Iris pigment epithelial cell (primary cell): Measurements from ENCODE around the gene EXOC2.

ENCODE experiments used
- DNase-seq: peaks from one replicate; pipeline ENCODE4 v3.0.0-alpha.2; 2011; ENCODE audit warnings: low read depth

Gene EXOC2

DNA sequence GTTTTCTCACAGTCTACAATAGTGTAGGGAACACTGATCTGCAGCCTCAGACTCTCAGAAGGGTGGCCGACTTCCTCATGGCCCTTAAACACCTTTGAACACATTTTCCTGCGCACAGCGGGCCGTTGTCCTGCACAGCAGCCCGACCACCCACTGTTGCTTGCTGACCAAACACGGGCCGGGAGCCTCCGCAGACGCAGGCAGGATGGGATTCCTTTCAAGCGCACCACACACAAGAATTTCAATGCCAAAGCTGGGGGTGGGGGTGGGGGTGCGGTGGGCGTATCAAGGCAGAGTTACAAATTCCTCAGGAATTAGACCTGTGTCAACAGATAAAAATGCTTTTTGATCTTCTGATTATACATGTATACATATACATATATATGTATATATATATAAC is 110.6 kb downstream of the EXOC2 start:
- peak; percentile 59 for DNase-seq

DNA sequence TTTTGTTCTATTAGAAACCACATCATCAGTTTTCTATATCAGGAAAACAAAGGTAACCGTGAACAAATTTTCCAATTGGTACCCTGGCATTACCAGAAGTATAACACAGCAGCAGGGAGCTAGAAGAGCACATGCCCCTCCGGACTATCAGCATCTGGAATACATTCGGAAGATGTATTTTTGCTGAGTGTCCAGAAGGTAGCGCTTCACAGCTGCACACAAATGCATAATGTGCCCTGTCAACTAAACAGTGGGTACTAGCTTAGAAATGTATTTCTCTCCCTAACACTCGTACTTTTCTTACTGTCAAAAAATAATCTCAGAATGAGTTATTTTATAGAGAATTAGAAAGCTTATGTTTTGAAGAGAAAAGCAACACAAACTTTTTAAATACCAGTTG is 113.6 kb downstream of the EXOC2 start:
- DNase-seq, result no peak

DNA sequence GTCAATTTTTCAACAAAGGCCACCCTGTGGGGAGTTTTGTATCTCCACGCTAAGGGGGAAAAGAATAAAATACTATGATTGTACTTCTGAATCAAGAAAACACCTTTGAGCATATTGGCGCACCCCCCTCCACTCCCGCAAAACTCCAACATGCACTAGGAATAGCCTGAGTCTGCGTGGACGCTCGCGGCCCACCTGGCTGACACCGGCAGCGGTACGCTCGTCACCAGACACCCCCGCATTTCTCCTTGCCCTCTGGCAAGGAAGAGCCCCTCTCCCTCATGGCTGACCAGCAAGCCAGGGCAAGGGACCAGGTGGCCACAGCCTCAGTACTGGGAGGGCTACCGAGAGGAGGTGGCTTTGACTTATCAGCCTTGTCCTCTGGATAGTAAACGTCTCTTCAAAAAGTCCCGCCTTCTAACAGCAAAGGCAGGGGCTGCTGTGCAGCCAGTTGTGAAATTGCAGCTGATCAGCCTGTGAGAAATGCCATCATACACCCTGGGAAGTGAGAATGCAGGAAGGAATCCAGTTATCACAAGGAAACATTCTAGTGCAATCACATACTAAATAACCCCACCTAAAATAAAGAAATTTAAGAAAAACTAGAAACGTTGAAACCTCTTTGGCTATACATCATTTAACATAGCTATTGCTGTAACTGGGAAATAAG is 120.2 kb downstream of the EXOC2 start:
- DNase-seq, result peak; percentile 65

DNA sequence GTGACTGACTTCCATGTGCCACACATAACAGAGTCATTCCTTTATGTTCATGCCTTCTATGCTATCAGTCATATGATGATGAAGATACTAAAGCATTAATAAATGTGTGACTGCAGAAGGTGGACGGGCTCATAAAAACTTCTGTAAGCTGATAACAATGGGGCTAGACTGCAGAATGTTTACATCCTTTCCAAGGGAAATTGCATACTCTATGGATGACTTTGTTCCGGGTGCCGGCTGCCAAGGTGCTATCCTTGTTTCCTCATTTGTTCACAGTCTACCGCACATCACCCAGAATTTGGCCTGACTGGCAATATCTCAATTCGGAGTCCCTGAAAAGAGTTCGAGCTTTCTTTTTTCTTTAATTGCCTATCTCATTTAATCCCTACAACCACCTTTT is 121.0 kb downstream of the EXOC2 start:
- no peak for DNase-seq

DNA sequence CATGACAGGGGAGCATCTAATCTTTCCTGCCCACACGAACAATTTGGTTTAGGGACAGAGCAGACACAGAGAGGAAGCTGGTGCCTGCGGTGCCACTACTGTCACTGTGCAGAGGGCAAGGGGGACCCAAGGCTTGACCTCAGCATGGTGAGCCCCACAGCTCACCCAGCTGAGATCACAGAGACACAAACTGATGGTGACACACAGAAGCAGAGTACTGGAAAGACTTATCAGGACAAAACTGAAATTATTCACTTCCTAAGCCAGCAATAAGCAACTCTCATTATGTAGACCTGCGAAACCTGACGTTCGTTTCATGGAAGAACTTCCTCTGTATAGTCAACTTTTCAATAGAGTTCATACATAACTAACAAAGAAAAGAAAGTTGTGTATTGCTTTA is 122.1 kb downstream of the EXOC2 start:
- no peak for DNase-seq

DNA sequence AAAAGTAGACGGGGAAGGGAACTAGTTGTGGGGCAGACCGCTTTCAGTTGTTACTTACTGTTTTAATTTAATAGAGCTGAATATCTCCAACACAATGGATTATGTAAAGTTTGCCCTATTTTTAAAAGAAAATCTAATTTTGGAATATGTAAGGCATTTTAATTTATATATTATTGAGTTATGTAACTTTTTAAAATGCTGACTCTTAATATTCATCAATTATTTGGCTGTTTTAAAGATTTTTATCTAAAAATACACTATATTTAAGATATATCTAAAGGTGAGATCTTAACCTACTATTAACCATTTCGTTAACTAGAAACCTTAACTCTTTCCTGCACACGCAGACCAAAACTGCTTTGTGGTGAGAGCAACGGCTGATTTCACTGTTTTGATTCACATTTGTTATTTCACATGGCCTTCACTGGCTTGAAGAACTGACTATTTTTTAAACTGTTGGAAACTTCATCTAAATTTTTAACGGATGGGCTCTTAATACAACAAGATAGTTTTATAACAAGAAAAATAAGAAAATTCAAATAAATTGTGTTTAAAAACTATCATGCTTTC is 123.9 kb downstream of the EXOC2 start:
- no peak for DNase-seq

DNA sequence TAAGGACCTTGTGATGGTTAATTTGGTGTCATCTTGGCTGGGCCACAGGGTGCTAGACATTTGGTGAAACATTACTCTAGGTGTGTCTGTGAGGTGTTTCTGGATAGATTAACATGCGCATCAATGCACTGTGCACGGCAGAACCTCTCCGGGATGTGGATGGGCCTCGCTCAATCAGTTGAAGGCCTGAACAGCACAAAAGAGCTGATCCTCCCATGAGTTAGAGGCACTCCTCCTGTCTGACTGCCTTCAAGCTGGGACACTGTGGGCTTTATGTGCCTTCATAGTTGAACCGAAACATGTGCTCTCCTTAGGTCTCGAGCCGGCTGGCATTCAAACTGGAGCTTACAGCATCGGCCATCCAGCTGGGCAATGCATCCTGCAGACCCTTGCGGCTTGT is 124.9 kb downstream of the EXOC2 start:
- no peak for DNase-seq

DNA sequence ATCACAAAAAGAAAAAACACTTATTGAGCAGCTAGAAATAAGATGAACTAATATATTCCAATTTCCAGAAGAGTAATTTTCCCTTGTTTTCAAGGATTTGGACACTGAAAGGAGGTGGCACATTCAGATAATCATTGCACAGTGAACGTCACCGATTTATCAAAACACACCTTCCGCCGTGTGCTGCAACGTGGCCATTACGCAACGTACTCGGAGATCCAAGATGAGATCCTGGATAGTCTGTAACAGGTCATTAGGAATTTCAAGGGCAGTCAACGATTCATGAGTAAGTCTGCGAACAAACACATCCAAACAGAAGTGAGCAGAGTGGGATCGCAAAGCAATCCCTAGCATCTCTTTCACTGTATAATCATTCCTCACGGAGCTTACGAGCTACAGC is 129.1 kb downstream of the EXOC2 start:
- DNase-seq, result no peak

DNA sequence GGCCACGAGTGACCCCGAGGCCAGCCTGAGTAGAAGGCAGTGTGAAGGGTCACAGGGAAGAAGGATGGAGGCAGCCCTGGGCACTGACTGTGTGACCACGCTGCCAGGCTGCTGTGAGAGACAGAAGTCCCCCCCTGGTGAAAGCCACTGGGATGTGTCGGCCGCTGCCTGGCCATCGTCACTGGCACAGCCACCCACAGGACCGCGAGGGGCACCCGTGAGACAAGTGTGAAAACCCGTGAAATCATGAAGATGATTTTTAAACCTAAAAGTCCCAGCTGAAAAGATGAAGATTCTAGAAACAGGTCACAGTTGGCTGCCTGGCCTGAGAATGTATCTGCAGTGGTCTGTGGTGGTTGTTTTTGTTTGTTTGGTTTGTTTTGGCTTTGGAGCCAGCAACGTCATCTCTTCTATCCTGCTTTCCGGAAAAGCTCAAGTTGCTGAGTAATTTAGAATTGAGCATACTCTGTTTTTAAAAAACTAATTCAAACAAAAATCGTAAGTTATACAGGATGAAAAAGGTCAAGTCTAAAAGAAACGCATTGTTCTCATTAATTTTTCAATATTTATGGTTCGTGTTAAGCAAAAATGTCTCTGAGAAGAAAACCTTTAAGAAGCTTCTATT is 130.8 kb downstream of the EXOC2 start:
- DNase-seq, result peak; percentile 56

DNA sequence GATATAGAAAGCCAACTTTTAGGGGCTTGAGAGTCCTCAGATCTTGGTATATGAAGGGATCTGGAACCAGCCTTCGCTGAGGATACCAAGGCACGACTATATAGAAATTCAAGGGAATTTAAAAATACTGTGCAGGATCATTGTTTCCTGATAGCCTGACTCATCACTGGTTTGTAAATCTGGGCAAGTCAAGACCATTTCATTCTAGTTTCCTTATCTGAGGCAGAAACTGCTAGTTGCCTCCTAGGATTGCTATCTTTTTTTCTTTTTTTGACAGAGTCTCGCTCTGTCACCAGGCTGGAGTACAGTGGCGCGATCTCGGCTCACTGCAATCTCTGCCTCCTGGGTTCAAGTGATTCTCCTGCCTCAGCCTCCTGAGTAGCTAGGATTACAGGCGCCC is 131.6 kb downstream of the EXOC2 start:
- DNase-seq, result peak; percentile 57

DNA sequence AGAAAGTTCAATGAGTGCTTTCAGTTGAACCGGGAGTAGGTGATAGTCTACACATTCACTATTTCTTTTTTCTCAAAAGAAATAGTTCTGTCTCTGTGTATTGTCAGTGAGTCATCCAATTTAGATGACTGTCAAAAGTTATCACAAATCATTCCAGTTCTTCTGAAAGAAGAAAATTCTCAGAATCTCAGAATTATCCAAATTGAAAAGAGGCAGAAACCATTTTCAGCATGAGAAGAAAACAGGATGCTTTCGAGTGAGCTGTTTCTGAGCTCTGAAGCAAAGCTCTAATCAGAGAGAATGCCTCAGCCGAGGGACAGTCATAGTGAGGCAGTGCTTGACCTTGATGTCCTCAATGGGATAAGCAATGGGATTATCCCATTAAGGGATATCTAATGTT is 134.0 kb downstream of the EXOC2 start:
- DNase-seq, result no peak

DNA sequence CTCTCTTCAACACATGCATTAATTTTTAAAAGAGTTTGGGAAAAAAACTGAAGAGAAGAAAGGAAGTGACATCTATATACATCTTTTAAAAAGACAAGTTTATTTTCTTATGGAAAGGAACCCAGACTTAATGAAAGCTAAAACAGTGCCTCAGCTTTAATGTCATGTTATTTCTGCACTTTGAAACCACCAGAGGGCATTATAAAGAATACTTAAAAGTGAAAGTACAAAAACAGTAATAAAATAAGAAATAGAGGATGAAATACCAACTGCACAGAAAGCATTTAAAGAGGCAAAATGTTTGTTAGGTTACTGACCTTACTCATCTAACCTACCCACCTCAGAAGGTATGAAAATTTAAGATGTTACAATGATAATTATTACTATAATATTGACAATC is 134.8 kb downstream of the EXOC2 start:
- no peak for DNase-seq

DNA sequence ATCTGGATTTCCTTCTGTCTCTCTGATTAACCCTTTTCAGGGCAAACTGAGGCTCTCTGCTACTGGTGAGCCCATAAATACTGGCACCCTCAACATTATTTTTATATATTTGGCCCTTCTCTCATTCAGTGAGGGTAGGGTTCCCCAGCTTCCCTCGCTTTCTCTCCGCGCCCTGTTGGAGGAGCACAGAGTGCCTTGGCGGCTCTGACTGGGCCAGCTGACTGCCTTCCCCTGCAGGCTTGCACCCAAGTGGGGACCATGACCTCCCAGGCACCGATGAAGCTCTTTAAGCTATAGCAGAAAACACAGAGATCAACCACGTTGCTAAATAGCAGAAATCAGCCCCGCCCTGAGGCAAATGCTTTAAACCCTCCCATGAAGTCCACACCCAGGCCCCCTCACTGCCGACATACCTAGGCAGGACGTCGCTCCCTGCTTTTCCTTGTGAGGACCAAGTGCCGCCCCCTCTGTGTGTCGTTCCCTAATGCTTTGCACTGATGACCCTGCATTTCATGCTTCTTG is 141.0 kb downstream of the EXOC2 start:
- DNase-seq, result no peak

DNA sequence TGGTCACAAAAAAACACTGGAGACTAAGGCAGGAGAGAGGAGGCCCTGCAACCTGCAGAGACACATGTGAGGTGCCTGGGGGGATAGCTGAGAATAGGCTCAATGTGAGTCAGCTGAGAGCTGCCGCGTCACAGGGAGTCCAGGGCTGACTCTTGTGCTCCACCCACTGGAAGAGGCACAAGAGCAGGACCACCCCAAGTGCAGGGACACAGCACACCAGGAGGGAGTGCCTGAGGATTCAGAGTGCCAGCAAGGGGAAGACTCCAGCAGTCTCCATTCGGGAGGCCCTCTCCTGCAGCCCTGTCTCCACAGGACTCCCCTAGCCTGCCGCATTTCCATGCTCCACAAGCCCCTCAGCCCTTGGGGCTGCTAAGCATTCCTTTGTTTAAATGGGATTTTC is 141.5 kb downstream of the EXOC2 start:
- DNase-seq, result peak; percentile 60

DNA sequence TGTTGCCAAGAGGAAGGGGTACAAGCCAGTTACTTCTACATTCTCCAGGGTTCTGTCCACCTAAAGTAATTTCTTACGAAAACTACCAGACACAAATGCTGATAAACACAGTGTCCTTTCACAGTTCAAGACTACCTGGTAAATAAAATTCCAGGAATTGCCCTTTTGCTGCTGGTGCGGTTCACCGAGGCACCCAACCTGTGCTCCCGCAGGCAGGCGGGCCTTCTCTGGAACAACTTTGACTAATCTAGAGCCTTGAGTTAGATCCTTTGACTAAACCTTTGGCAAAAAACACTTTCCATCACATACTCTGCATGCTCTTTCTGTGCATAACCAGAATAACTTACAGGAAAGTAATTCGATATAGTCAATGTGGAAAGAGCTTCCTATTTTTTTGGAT is 143.0 kb downstream of the EXOC2 start:
- DNase-seq, result no peak

DNA sequence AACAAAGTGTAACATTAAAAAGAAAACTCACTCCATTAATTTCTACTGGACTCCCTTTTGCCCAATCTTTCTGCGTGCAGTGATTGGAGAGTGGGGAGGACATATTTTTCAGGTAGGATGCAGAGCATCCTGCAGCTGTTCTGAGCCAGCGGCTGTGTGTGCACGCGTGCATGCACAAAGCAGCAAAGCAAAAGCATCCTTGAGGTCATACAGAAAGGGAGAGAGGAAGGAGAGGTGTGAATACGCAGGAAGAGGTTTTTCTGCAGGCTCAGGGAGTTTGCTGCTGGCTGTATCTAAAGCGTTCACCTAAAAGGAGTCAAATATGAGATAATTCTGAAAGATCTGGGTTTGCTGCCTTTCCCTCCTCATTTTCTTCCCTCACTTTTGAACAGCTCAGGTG is 144.4 kb downstream of the EXOC2 start:
- no peak for DNase-seq

DNA sequence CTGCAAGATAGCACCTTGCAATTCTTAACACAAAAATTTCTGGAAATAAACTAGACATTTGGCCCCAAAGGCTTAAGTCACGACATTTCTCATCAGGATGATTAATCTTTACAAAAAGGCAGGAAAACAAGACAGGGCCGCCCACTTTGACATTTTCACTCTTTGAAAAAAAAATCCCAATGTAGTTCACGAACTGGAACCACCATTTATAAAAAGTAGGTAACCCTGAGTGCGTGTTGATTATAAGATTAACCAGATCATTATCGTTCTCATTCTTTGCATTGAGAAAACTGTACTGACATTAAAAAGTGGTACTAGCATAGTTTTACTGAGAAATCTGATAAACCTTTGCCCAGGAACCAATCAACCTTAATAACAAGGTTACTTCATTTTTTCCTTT is 144.8 kb downstream of the EXOC2 start:
- DNase-seq, result no peak

DNA sequence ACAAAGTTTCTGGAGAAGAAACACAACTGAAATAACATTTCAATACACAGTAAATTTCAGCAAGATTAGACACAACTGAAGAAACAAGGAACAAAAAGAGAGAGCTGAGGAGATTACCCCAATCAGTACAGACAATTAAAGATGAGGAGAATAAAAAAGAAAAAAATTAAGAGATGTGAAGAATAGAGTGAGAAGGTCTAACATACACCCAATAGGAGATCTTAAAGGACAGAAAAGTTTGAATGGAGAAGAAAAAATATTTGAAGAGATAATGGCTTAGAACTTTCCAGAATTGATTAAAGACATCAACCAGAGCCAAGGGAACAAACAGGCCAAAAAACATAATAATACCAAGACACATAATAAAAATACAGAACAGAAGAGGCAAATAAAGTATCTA is 152.4 kb downstream of the EXOC2 start:
- DNase-seq, result no peak

DNA sequence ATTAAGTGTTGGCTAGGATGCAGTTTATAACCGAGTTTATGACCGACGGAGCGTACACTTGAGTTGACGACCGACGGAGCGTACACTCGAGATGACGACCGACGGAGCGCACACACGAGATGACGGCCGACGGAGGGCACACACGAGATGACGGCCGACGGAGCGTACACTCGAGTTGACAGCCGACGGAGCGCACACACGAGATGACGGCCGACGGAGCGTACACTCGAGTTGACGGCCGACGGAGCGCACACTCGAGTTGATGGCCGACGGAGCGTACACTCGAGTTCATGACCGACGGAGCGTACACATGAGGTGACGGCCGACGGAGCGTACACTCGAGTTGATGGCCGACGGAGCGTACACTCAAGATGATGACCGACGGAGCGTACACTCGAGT is 155.8 kb downstream of the EXOC2 start:
- DNase-seq, result no peak

DNA sequence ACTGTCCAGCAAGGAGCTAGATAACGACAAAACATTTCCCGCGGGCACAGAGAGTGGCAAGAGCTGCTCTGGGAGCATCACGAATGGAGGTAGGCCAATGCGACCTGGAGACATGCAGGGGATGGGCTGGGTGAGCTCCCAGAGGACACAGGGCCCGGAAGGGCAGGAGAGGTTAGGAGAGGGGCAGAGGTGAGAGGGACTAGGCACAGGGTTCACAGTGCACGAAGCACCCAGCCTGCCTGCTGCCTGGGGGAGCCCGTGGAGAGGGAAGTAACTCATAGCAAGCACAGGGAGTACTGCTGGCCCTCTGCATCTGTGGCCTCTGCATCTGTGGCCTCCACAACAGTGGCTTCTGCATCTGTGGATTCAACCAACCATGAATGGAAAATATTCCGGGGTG is 162.5 kb downstream of the EXOC2 start:
- DNase-seq, result no peak

DNA sequence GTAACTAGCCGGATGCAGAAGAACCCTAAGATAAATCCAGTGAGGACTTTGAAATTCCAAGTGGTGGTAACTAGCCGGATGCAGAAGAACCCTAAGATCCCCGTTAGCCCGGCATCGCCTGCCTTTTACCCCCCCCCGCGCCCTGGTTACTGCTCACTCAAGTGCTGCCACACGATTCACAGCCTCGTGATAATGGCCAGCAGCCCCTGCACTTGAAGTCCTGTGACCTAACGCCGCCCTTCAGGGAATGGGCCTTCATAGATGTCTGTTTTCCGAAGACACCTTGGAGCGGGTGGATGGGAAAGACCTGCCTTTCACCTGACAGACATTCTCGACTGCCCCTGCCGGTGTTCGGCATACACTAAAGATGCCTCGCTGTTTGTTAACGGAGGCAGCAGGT is 163.9 kb downstream of the EXOC2 start:
- no peak for DNase-seq

DNA sequence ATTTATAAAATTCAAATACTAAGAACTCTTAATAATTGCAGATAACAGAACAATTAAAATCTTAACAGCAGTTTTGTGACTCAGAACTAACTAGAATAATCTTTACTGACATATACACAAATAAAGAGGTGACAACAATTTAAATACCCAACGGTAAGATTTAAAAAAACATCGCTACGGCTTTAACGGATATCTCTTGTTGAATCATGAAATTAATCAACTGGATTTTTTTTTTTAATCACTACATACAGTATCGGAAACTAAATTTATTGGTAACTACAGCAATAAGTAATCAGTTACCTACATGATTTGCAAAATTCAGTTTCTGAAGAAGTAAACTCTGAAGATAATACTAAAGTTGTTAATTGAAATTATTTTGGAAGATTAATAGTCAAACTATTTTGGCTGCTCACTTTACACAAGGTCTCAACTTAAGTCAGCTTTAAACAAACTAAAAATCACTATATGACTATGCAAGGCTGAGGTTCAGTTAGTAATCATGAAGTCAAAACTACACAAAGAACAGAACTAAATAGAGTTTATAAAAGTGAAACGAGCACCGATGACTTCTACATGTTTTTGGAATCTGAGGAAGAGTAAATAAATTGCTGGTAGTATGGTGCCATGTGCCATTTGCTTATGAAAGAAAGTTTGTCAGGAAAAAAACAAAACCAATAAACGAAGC is 164.8 kb downstream of the EXOC2 start:
- DNase-seq, result no peak

DNA sequence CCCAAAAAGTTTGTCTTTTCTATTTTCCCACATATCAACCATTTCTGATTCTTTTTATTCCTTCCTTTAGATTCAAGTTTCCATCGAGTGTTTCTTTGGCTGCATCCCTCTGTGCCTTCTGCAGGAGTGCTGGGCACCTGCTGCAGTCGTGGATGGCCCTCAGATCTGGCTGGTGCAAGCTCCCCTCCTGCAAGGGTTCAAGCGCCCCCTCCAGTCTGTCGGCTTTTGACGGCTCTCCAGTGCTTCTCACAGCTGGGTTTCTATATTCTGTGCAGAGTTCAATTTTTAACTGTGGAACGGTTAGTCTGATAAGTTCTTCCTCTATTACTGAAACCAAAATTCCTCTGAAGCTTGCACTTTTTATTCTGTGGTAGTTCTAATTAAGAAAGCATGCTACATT is 168.1 kb downstream of the EXOC2 start:
- DNase-seq, result no peak
